ENCODE measurements around the gene ATP6V0A1.

DNA sequence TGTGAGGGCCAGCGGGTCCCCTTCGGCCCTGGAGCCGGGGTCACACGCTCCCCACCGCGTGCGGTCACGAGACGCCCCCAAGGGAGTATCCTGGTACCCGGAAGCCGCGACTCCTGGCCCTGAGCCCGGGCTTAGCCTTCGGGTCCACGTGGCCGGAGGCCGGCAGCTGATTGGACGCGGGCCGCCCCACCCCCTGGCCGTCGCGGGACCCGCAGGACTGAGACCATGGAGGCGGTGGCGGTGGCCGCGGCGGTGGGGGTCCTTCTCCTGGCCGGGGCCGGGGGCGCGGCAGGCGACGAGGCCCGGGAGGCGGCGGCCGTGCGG is 77.3 kb downstream of the ATP6V0A1 start, which contains the start of gene NAGLU:
- TF ChIP-seq GATA3 (IDR thresholded peaks at IDR 0.05; ENCODE audit: low read depth, low read length) (no peak), GATA2 (IDR thresholded peaks at IDR 0.05; ENCODE audit: low read depth, low read length) (no peak)

Data from SH-SY5Y (cell line).